Measurements from ENCODE around the gene IFNA2. TPM values are rescaled to one million over a fixed set of nuclear protein-coding genes. Genes with fewer than 3 reads are reported as not detected.
"Not testable (repeated sequence)": the region's sequence is repeated elsewhere in the genome, so short reads cannot be mapped to it uniquely, and the experiment has no call there.

IFNA2 gene
- total and polyA plus RNA-seq, 4 donors: not detected

DNA sequence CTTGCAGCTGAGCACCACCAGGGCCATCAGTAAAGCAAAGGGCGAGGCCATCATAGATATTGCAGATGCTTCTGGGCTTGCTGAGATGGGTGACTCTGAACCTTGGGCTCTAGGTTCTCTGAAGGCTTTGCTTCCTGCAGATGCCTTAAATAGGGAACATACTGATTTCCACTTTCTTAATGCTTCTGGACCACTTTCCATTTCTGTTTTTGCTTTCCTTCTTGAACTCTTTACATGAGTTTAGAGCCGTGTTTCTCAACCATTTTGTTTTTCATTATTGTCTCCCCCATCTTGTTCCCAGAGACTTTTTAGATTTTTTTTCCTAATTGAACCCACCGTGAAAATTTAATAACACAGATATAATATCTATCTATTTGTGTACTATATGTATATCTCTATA lies 17.2 kb downstream of the IFNA2 start, which contains the start of gene IFNA13 (continued):
- TF ChIP-seq, protein P1, sequence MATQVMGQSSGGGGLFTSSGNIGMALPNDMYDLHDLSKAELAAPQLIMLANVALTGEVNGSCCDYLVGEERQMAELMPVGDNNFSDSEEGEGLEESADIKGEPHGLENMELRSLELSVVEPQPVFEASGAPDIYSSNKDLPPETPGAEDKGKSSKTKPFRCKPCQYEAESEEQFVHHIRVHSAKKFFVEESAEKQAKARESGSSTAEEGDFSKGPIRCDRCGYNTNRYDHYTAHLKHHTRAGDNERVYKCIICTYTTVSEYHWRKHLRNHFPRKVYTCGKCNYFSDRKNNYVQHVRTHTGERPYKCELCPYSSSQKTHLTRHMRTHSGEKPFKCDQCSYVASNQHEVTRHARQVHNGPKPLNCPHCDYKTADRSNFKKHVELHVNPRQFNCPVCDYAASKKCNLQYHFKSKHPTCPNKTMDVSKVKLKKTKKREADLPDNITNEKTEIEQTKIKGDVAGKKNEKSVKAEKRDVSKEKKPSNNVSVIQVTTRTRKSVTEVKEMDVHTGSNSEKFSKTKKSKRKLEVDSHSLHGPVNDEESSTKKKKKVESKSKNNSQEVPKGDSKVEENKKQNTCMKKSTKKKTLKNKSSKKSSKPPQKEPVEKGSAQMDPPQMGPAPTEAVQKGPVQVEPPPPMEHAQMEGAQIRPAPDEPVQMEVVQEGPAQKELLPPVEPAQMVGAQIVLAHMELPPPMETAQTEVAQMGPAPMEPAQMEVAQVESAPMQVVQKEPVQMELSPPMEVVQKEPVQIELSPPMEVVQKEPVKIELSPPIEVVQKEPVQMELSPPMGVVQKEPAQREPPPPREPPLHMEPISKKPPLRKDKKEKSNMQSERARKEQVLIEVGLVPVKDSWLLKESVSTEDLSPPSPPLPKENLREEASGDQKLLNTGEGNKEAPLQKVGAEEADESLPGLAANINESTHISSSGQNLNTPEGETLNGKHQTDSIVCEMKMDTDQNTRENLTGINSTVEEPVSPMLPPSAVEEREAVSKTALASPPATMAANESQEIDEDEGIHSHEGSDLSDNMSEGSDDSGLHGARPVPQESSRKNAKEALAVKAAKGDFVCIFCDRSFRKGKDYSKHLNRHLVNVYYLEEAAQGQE (IDR thresholded peaks at IDR 0.05): no peak

DNA sequence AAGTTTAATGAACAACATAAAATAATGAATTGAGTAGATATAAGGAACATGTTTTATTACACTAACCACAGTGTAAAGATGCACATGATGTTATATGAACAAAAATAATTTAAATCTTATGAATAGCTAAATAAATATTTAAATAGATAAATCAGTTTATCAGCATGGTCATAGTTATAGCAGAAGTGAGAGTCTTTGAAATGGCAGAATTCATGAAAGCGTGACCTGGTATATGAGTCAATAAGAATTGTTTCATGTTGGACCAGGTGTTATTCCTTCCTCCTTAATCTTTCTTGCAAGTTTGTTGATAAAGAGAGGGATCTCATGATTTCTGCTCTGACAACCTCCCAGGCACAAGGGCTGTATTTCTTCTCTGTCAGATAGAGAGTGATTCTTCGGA lies 18.0 kb downstream of the IFNA2 start:
- not testable (repeated sequence) for H3K4me1 ChIP-seq (ENCODE audit: control insufficient read depth in 4 of 4, insufficient read depth in 4 of 4, low read length in 3 of 4); H3K36me3 ChIP-seq (ENCODE audit: control insufficient read depth in 4 of 4, insufficient read depth in 3 of 4, low read depth in 1 of 4, low read length in 3 of 4); H3K27ac ChIP-seq (ENCODE audit: low read depth in 1 of 2, low read length in 2 of 2); H3K4me3 ChIP-seq (ENCODE audit: low read depth in 1 of 3, low read length in 3 of 3); H3K27me3 ChIP-seq (ENCODE audit: control insufficient read depth in 4 of 4, insufficient read depth in 4 of 4, low read length in 3 of 4); DNase-seq (ENCODE audit: low spot score); H3K9ac ChIP-seq (ENCODE audit: low read depth in 1 of 2, low read length in 2 of 2); H3K9me3 ChIP-seq (ENCODE audit: control insufficient read depth in 4 of 4, low read length in 3 of 4)
- 93% methylated on average over 1 of the region's 2 CpGs for WGBS

DNA sequence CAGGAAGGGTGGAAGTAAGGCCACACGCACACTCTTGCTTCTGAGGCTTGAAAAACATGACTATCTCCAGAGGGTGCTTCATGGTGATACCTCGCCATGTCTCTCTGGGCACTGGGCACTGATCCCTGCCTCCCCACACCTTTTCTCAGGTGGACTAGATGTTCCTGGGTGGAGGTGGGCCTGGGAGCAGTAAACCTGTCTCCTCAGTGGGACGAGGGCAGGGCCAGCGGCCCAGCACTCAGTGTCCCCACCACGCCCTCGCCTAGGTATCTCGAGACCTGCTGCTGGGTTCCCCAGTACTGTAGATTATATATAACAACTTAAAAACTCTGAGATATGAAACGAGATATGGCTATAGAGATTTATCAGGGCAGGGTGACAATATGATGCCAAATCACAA lies 22.9 kb downstream of the IFNA2 start:
- H3K27me3 ChIP-seq (ENCODE audit: control insufficient read depth in 4 of 4, insufficient read depth in 4 of 4, low read length in 3 of 4): peaks cover 0 to 3% (median 0%) of the 10 kb centered on the region in 4 donors
- H3K36me3 ChIP-seq (ENCODE audit: control insufficient read depth in 4 of 4, insufficient read depth in 3 of 4, low read depth in 1 of 4, low read length in 3 of 4): no peaks in the 10 kb centered on the region
- no peak overlapping the region for H3K27ac ChIP-seq (ENCODE audit: low read depth in 1 of 2, low read length in 2 of 2)
- no peak overlapping the region for H3K9ac ChIP-seq (ENCODE audit: low read depth in 1 of 2, low read length in 2 of 2)
- no peaks in the 10 kb centered on the region for H3K4me1 ChIP-seq (ENCODE audit: control insufficient read depth in 4 of 4, insufficient read depth in 4 of 4, low read length in 3 of 4)
- H3K4me3 ChIP-seq (ENCODE audit: low read depth in 1 of 3, low read length in 3 of 3): no peak overlapping the region
- no peak for DNase-seq (ENCODE audit: low spot score)
- no peaks in the 10 kb centered on the region for H3K9me3 ChIP-seq (ENCODE audit: control insufficient read depth in 4 of 4, low read length in 3 of 4)
- WGBS: 84% methylated on average over 8 of the region's 8 CpGs
- no peak for TF ChIP-seq FOXA2 (IDR thresholded peaks at IDR 0.05)
- TF ChIP-seq JUND (IDR thresholded peaks at IDR 0.05): no peak

DNA sequence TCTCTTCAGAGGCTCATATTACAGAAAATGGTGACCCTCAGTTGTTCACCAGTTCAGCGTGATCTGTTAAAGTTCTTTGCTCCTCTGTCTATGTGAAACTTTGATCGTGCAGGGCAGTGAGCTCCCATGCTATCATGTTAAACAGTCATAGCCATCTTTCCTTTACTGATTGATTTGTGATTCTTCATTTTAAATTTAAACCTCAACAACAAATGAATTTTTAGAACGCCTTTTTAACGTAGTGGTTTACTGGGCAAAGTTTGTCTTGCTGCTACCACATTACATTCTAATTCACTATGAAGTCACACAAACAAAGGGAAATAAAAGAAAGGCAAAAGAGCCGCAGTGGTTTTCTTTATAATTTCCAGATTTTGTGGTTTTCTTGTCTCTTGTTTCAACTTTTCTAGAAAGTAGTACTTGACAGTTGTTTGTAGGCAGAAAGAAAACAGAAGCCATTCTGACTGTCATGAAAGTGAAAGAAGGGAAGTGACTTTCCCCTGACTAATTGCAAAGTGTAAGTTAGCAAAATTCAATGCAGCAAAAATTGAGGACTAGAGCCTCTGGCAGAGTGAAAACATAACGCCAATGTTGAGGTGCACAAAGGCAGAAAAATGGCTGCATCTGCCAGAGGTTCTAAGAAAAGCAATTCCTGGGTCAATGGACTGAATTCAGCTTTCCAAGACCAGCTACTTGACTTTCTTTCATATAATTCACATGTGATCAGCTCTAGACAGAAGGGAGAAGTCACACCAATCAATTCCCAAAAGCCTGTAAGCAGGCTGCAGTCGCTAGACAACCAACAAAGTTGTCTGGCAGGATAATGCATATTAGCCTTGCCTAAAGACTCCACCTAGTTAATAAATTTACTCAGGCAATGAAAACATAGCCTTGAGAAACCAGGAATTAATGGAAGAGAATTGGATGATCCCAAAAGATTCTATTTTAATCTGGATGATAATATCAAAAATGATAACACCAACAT lies 27.4 kb downstream of the IFNA2 start:
- Histone ChIP-seq H3K27ac (ENCODE audit: low read depth in 1 of 2, low read length in 2 of 2) (no peak overlapping the region), H3K4me1 (ENCODE audit: control insufficient read depth in 4 of 4, insufficient read depth in 4 of 4, low read length in 3 of 4) (no peaks in the 10 kb centered on the region), H3K4me3 (ENCODE audit: low read depth in 1 of 3, low read length in 3 of 3) (no peak overlapping the region), H3K9ac (ENCODE audit: low read depth in 1 of 2, low read length in 2 of 2) (no peak overlapping the region), H3K9me3 (ENCODE audit: control insufficient read depth in 4 of 4, low read length in 3 of 4) (no peaks in the 10 kb centered on the region), H3K36me3 (ENCODE audit: control insufficient read depth in 4 of 4, insufficient read depth in 3 of 4, low read depth in 1 of 4, low read length in 3 of 4) (no peaks in the 10 kb centered on the region), H3K27me3 (ENCODE audit: control insufficient read depth in 4 of 4, insufficient read depth in 4 of 4, low read length in 3 of 4) (peaks cover 0 to 3% (median 0%) of the 10 kb centered on the region in 4 donors)
- WGBS: 62% methylated on average over 7 of the region's 7 CpGs
- DNase-seq (ENCODE audit: low spot score): no peak
- TF ChIP-seq, protein P2, sequence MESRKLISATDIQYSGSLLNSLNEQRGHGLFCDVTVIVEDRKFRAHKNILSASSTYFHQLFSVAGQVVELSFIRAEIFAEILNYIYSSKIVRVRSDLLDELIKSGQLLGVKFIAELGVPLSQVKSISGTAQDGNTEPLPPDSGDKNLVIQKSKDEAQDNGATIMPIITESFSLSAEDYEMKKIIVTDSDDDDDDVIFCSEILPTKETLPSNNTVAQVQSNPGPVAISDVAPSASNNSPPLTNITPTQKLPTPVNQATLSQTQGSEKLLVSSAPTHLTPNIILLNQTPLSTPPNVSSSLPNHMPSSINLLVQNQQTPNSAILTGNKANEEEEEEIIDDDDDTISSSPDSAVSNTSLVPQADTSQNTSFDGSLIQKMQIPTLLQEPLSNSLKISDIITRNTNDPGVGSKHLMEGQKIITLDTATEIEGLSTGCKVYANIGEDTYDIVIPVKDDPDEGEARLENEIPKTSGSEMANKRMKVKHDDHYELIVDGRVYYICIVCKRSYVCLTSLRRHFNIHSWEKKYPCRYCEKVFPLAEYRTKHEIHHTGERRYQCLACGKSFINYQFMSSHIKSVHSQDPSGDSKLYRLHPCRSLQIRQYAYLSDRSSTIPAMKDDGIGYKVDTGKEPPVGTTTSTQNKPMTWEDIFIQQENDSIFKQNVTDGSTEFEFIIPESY (IDR thresholded peaks at IDR 0.05): no peak
- no peak for TF ChIP-seq HNF4G (IDR thresholded peaks at IDR 0.05)
- TF ChIP-seq, protein P1 (IDR thresholded peaks at IDR 0.05): no peak
- no peak for TF ChIP-seq TAF1 (conservative IDR thresholded peaks at IDR 0.05)
- TF ChIP-seq HNF4A (conservative IDR thresholded peaks at IDR 0.05): no peak
- no peak for TF ChIP-seq NR2F2 (IDR thresholded peaks at IDR 0.05)
- TF ChIP-seq GABPA (IDR thresholded peaks at IDR 0.05 in 1 of 2, conservative IDR thresholded peaks at IDR 0.05 in 1 of 2): no peak
- TF ChIP-seq, protein P3, sequence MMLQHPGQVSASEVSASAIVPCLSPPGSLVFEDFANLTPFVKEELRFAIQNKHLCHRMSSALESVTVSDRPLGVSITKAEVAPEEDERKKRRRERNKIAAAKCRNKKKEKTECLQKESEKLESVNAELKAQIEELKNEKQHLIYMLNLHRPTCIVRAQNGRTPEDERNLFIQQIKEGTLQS (IDR thresholded peaks at IDR 0.05): no peak
- TF ChIP-seq, protein P4, sequence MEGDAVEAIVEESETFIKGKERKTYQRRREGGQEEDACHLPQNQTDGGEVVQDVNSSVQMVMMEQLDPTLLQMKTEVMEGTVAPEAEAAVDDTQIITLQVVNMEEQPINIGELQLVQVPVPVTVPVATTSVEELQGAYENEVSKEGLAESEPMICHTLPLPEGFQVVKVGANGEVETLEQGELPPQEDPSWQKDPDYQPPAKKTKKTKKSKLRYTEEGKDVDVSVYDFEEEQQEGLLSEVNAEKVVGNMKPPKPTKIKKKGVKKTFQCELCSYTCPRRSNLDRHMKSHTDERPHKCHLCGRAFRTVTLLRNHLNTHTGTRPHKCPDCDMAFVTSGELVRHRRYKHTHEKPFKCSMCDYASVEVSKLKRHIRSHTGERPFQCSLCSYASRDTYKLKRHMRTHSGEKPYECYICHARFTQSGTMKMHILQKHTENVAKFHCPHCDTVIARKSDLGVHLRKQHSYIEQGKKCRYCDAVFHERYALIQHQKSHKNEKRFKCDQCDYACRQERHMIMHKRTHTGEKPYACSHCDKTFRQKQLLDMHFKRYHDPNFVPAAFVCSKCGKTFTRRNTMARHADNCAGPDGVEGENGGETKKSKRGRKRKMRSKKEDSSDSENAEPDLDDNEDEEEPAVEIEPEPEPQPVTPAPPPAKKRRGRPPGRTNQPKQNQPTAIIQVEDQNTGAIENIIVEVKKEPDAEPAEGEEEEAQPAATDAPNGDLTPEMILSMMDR (IDR thresholded peaks at IDR 0.05; ENCODE audit: low read depth, low read length, missing input control): no peak
- no peak for TF ChIP-seq RAD21 (IDR thresholded peaks at IDR 0.05)

Data from liver (tissue), 9 donors.